ENCODE measurements around the gene BID.

BID gene

DNA sequence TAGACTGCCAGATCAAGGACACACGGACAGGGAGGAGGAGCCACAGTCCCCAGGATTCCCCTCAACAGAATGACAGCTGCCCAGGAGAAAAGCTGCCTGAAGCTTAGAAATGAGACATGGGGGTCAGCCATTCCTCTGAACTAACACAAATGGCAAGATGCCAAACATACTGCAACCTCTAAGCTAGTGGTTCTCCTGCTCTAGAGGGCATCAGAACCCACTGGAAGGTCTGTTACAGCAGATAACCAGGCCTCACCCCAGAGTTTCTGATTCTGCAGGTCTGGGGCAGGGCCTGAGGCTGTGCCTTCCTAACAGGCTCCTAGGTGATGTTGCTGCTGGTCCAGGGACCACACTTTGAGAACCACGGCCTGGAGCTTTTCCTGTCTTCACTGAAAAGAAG, 28.6 kb upstream of the BID start:
- no peak for DNase-seq

DNA sequence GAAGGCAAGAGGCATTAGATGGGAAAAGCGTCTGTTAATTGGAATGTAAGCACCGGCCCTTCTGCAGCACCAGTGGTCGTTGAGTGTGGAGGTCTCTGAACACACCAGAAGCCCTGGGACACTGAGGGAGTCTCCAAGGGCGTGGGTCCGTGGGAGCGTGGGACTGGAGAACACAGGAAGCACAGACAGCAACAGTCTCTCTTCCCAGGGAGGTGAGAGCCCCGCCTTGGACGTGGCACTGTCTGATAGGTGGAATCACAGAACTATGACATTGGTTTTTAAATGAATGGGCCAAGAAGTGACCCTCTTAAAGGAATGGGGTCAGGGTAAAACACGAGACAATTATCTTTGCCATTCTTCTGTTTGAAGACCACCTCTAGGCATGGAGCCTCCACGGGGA, 28.1 kb upstream of the BID start:
- no peak for DNase-seq

DNA sequence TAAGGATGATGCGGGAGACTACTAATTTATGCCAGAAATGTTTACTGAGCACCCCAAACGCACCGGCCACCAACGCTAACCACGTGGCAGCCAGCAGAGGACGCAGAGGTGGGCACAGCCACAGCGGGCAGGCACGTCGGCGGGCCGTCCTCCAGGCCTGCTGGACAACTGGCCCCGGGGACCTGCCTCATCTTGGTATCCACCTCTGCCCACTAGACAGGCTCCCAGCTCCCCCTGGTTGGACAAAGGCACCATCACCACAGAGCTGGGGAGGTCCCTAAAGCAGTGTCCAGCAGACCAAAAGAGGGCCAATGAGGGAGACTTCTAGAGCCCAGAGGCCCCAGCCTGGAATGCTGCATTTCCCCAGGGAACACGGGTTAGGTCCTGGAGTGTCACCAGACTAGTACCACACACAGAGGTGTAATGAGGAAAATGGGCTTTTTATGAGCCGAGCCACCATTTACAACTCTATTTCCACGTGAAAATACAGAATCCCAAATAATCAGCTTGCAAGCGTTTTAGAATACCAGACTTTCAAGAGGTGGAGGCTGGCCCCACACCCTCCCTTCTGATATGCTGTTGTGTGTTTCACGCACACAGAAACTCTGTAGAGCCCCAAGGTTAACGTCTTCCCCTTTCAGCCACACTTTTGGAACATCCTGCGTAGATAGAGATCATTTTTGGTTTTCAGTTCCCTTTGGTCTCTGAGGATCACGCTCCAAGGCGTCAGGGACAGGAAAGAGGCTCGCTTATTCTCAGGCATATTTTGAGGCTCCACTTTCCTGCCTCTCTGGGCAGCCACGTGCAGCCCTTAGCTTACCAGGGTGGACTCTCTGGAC, 23.7 kb upstream of the BID start:
- no peak for DNase-seq

DNA sequence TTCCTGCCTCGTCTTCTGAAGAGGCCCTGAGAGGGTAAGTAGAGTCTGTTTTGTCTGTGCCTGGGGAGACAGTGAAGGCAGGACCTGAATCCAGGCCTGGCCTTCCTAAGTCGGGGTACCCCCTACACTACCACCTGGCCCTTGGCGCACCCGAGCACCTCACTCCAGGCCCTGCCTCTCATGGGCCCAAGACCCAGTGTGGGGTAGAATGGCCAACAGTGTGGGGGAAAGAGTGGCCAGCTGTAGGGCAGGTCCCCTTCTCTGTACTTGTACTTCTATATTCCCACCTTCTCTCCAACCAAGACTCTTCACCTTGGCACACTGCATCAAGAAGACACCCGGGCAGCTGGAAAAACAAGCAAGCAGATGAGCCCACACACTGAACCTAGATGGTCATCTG, 22.4 kb upstream of the BID start:
- no peak for DNase-seq

DNA sequence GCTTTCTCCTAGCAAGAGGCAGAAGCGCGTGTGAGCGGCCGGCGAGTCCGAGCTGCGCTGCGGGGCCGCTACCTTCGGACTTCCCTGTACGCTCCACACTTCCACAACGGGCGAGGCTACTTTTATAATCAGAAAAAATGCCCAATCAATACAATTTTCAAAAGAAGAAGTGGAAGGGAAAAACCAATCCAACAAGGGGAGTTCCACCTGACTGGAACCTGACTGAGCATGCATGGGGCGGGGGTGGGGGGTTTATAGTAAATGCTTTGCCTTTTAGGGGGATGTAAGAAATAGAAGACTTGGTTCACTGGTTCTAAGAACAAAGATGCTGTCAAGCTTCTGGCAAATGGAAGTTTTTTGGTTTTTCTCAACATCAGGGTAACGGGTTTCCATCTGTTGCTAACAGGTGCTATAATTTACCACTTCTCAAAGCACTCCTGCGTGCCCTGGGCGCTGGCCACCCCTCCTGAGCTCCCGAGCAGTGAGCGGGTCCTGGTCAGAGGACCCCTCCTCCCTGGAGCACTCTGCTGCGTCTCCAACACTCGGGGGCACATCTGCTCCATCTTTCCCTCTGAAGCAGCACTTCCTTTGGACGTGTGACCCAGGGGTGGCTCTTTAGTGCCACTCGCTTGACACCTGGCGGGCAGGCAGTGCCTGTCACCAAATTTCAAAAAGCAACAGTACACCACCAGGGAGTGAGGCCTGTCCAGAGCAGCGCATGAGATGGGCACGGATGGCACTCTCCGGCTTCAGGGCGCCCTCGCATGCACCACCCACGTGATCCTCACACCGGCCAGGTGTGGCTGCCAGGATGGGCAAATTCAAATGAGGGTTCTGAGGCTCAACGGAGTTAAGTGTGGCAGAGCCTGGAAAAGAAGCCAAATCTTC, 21.6 kb upstream of the BID start:
- DNase-seq, result no peak

DNA sequence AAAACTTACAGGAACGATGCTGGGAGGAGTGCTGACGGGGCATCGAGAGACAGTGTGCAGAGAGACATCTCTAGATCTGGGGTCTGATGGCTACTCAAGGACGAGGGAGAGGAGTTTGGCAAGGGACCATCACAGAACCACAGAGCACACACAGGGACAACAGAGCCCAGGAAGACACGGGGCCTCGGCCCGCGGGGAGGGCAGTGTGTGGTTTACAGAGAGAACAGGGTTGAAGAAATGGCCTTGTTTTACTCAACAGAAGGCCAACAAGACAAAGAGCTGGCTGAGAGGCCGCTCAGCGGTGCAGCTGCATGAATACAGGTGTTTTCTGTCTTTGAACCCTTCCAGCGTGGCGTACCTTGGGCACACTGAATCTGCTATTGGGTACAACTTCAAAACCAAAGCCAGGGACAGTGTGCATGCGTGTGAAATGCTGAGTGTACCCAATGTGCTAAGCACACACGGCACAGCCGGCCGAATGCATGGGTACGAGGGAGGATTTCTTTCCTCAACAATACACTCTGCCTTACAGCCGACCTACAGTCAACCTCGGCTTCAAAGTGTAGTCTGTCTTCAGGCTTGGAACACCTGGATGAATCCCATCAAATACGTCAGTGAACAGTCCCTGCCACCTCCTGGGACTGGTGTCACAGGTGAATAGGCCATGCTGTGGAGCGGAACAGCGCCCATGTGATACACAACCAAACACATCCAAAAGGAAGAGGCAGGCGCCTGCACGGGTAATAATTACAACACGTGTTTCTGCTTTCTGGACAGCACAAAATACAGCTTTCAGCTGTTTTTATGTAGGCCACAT, 20.7 kb upstream of the BID start:
- no peak for DNase-seq

DNA sequence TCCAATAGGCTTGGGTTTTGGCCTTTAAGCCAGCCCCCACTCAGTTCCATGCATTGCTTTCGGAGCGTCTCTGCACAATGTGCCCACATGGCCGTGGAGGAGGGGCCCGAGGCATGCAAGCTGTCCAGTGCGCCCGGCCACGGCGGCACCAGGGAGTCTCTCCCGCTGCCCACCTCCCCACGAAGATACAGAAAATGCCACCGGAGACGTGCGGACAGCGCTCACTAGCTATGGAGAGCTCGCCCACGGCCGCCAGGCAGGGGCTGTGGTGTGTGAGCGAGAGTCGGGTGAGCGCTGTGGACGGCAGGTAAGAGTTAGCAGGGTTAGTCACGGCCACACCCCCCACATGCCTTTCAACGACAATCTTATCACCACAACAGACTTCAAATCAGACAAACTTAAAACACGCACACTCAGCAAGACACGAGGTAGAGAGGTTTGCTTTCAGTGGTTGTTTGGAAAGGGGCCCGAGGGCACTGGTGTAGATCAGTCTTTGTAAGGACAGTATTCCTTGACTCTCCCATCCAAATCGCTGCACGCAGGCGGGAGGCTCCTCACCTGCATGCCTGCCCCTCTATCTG, 18.7 kb upstream of the BID start:
- no peak for DNase-seq

DNA sequence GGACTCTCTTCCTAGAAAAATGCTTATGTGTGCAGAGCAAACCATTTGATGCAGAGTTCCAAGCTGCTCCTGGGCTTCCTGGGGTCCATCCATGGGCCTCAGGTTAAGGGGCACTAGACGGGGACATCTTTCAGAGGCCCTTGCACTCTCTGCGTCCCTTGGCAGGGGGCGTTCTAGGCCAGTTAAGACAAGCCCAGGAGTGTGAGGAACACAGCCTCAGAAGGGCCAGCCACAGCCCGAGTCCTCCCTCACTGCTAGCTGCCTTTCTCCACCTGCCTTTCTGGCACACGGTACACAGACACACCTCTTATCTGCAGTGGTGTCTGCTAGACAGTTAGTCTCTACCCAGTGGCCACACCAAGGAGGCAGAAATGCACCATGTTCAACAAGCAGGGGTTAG, 18.0 kb upstream of the BID start:
- DNase-seq, result no peak

DNA sequence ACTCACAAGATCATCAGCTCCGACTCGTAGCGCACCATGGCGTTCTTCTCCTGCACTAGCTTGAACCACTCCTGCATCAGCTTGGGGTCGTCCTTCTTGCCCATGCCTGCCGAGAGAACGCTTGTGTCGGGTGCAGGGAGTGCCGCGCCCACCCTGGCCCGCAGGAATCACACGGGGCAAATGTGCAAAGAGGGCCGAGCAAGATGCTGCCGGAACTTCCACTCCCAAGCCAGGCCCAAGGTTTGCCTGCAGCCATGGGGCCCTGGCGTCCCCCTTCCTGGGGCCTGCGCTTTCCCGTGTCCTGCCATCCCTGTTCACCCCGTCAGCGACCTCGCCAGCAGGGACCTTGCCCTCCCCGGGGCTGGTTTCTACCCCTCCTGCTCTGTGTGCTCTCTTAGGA, 16.9 kb upstream of the BID start:
- DNase-seq, result no peak

DNA sequence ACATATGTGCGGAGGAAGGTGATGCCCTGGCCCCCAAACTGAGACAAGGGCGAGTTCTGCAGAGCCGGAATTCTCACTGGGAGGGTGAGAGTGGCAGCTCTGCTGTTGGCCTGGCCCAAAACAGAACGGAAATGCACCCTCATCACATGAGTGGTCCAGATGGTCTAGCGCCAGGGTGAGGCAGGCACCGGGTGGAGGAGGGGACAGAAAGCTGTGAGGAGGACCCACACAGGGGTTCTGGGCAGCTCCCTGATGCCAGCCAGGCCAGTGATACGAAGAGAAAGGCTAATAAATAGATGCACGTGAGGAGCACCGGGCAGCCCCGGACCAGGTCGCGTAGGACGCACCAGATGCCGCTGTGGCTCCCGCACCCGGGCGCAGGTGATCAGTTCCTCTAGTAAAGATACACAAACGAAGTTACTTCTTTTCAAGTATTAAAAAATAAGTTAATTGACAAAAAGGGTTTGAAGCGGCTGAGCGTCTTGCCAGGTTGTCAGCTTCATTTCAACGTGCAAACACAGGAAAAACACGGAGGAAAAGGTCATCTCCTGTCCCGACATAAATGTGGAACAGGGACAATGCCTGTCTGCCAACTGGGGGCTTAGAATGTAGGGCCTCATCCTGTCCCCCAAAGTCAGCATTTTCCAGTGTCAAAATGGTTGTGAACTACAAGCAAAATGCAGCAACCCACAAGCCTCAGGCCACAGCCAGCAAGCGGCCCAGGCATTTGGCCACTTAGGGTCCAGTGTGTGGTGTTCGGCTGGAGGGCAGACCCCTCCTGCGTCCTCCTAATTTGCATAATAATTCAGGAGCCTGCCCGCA, 15.3 kb upstream of the BID start:
- no peak for DNase-seq

DNA sequence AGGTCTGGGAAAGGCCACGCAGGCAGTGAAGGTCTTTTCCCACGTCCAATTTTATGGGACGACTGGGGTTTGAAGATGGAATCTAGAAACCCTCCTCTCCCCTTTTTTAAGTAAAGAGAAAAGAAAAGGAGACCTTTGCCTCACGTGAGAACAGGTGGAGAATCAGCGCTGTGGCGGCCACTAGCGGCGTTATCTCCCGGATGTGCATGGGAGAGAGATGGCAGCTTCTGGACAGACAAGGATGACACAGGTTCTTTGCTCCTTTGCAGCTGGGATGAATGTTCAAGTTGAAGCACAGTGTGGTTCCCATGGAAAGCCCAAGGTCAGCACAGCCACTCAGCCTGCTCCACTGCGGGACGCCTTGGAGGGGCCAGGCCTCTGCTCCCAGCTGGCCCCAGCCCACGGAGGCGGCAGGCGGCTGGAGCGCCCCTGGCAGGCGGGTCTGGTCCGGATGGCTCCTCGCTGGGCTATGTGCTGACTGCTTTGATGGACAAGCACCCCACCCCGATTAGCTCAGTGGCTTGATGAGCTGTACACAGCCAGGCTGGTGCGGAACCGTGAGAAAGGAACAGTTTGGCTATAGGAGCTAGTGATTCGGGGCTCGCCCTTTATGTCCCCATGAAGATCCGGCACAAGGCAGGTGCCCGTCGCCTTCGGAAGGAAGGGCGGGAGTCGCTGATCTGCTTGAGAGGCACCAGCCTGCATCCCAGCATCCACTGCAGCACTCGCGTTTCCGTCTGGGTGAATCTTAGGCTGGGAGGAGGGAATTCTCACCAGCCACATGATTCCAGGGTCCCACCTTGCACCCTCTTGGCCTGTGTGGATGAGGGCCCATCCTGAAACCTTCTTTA, 14.5 kb upstream of the BID start:
- no peak for DNase-seq

DNA sequence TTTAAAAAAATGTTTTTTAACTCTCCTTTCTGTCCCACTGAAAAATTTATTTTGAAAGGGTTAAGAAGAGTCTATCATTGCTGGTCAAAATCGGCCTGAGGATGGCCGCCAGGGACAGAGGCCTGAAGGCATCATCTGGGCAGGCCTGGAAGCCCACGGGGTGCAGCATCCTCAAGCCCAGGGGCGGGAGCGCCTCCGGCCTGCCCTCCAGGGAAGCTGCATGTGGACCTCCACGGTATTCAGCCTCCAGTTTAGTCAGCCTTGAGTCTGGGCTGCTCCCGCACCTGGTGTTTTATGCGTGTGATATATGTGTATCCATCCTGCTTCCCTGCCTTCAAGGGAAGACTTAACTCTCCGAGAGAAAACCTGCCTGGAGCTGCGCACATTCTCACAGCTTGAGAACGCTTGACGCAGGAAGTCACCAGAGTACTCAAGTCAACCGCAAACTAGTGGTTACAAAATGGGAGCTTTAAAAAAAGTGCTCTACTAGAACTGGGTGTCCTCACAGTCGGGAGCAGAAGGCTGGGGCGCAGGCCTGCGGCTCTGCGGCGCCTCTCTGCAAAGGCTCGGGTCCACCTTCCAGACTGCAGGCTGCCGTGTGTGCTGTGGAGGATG, 13.6 kb upstream of the BID start:
- DNase-seq, result no peak

DNA sequence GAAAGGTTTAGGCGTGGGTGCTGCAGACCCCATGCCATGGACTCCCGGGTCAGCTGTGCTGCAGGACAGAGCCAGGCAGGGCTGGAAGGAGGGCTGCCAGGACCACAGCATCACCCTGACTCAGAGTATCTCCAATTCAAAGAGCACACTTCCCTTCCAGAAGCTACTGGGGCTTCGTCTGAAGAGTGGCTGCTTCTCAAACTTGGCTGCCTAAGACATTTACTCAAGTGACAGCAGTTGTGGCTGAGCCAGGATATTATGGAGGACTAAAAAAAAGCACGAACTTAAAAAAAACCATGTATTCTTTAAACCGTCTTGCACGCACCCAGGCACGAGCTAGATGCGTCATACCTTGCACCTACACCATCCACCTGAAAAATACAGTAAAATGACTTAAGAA, 13.0 kb upstream of the BID start:
- DNase-seq, result no peak

DNA sequence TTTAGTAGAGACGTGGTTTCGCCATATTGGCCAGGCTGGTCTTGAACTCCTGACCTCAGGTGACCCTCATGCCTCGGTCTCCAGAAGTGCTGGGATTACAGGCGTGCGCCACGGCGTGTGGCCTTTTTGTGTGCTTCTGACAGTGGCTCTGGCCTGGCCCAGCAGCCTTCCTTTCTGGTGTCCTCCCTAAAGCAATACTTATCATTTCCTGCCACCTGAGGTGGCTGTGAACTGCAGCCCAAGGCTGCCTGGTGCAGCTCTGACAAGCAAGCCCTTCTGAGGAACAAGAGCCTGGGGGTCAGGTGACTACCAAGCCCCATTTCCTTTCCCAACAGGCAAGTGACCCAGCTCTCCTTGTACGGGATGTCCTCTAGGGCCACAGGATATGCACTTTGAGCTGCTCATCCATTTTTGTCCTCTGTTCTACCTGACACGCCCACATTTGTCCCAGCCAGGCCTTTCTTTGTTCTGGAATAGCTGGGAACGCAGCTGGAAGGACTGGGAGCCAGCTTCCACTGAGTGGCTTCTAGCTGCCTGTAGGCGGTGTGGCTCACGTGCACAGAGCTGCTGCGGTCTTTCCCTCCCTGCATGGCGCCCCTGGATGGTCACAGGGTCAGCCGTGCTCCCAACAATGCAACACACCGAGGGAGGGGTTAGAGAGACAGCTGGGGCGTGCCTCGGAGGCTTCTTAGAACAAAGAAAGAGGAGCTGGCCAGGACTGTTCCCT, 12.3 kb upstream of the BID start:
- no peak for DNase-seq

DNA sequence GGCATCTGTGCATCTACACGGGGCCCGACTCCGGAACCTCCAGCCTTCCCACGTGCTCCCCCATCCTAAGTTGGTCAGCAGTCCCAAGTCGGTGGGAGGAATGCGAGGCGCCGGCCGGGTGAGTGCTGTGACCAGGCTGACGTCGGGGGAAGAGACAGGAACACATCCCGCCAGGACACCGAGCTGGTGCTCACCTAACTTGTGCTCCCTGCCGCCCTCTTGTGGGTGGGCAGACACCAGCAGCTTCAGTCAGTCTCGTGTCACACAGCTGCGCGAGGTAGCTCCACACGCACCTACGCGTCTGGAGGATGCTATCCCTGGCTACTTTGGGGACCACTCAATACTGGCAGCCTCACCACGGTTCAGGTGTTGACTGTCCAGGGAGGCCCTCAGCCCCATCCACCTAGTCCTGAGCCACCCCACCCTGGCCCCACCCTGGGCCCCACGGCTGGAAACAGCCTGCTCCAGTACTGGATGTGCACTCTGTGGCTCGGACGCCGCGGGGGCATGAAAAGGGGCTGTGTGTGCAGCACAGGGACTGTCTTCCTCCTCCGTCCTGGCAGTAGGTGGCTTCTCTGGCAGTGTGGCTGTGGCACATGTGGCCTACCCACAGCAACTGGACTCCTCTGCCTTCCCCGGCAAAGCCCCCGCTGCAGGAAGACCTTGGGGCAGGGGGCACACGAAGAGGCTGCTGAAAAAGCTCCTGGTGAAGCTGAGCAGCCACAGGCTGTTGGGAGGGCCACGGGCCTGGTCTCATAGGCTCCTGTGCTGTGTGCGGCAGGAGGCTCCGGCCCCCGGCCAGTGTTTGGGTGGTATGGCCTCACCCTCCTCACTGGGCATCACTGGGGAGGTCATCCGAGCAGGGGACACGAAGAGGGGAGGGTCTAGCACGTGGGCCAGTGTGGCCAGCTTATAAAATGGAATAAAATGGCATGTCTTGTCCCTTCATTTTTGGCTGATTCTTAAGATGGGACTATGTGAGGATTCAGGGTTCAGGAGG, 11.2 kb upstream of the BID start:
- peak; percentile 63 for DNase-seq

DNA sequence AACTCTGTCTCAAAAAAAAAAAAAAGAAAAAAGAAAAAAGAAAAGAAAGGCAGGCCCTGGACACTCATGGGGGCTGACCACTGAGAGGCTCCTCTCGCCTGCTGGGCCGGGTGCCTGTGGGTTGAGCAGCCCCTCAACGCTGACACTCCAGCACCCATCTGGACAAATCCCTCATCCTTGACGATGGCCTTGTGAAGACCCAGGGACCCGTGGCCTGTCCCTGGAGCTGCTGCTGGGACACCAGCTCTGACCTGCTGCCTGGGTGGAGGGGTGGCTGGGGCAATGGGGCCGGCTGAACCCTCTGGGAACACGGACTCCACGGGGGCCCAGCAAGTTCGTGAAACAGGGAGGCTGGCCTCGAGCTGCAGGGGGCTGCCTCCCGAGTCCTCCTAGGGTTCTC, 10.5 kb upstream of the BID start:
- no peak for DNase-seq

DNA sequence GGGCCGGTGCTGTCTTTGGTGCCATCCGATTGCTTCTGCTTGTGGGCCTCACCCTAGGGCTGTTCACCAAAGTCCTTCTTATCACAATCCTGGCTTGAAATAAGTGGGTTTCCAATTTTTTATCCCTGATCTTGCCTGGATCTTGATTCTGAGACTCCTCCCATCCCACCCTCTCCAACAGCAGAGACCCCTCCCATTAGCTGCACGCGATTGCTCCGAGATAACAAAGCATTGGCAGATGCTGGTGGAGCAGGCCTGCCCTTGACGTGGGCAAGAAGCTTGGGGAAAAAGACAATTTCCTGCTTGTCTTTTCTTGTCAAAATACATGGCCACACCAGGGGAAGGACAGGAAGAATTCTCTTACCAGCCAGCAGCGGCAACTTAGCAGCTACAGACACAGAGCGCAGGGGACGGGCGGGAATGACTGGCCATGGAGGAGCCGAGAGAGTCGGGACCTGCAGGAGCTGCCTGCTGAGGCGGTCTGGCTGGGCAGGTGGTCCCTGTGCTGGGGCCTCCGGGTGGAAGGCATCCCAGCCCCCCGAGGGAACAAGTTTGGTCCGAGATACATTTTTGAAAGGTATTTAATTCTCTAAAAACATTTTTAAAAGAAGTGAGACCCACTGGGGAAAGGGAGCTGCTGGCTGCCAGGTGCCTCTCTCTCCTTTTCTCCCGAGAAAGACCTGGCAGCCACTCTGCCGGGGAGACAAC, 9.7 kb upstream of the BID start:
- no peak for DNase-seq

DNA sequence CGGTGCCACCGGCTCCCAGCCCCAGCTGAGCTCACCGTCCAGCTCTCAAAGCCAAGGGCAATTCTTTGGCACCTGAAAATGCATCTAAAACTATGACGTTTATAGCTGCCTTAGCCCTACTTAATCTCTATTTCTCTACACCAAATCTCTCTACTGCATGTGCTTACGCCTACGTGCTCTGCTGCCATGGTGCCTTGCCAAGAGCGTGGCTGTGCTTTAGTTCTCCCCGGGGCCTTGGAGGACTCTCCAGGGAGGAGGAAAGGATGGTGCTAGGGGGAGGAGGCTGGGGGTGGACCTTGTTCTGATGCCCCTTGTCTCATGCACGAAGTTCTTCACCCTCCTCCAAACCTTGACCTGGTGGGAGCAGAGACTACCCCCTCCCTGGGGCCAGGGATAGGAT, 9.0 kb upstream of the BID start:
- DNase-seq, result no peak

All from stimulated activated naive CD4-positive, alpha-beta T cell treated with Interleukin-2 at 50 U/mL for 16 hours (primary cell).